HG03439 (cell line): ENCODE data around the gene UBE3B.

Experiments used
- ATAC-seq: cut with Tn5 transposase; IDR thresholded peaks from one replicate; pipeline ENCODE4 v1.9.1; 2021; ENCODE audit warnings: mild to moderate bottlenecking, moderate library complexity; ENCODE audit not compliant: unreplicated experiment

The UBE3B gene

GRCh38 chr12:109494348-109494881, 17.0 kb downstream of the UBE3B start:
- no peak for ATAC-seq

GRCh38 chr12:109495012-109495411, 17.6 kb downstream of the UBE3B start:
- no peak for ATAC-seq

- no peak for ATAC-seq
Observed at GRCh38 chr12:109496306-109496705, 18.9 kb downstream of the UBE3B start.

- no peak for ATAC-seq
Observed at GRCh38 chr12:109497675-109498074, 20.2 kb downstream of the UBE3B start.

GRCh38 chr12:109500406-109501185, 23.2 kb downstream of the UBE3B start:
- ATAC-seq: no peak

GRCh38 chr12:109501299-109501698, 23.9 kb downstream of the UBE3B start:
- ATAC-seq: no peak

GRCh38 chr12:109502332-109502731, 24.9 kb downstream of the UBE3B start:
- ATAC-seq: no peak

GRCh38 chr12:109503611-109504010, 26.2 kb downstream of the UBE3B start:
- no peak for ATAC-seq

- ATAC-seq: no peak
Observed at GRCh38 chr12:109504068-109504467, 26.6 kb downstream of the UBE3B start.

- ATAC-seq: no peak
Observed at GRCh38 chr12:109510196-109510595, 32.8 kb downstream of the UBE3B start.

GRCh38 chr12:109512608-109513007, 35.2 kb downstream of the UBE3B start:
- ATAC-seq: no peak

- no peak for ATAC-seq
Observed at GRCh38 chr12:109513051-109513450, 35.6 kb downstream of the UBE3B start.

GRCh38 chr12:109513977-109514376, 36.5 kb downstream of the UBE3B start:
- ATAC-seq: no peak

GRCh38 chr12:109517619-109518018, 40.2 kb downstream of the UBE3B start:
- no peak for ATAC-seq

GRCh38 chr12:109518820-109519665, 41.6 kb downstream of the UBE3B start:
- no peak for ATAC-seq

GRCh38 chr12:109519787-109520186, 42.4 kb downstream of the UBE3B start:
- no peak for ATAC-seq

- no peak for ATAC-seq
Observed at GRCh38 chr12:109521831-109522230, 44.4 kb downstream of the UBE3B start.

GRCh38 chr12:109523071-109523470, 45.6 kb downstream of the UBE3B start:
- ATAC-seq: no peak

- no peak for ATAC-seq
Observed at GRCh38 chr12:109523504-109523903, 46.1 kb downstream of the UBE3B start.

- no peak for ATAC-seq
Observed at GRCh38 chr12:109524466-109525278, 47.2 kb downstream of the UBE3B start.

- no peak for ATAC-seq
Observed at GRCh38 chr12:109525279-109525585, 47.8 kb downstream of the UBE3B start.
